Measurements from ENCODE around the gene MYMX.

GRCh38 chr6:44203955-44204354, 12.8 kb upstream of the MYMX start:
- TF ChIP-seq CTCF (IDR thresholded peaks at IDR 0.05; ENCODE audit: low read depth, low read length) (no peak), POLR2A (IDR thresholded peaks at IDR 0.05; ENCODE audit: extremely low read depth, insufficient read length) (no peak), MAX (IDR thresholded peaks at IDR 0.05; ENCODE audit: low read depth, low read length) (no peak)

All from NB4 (cell line).